Natural killer cell (primary cell): ENCODE data around the gene ZNF525. TPM values are rescaled to one million over a fixed set of nuclear protein-coding genes. Genes with fewer than 3 reads are reported as not detected.

ENCODE experiments used
- ATAC-seq, 3 donors: fragments of 150-1000 bp in 2 of 3; fragments of 200-7000 bp in 1 of 3; cut with Tn5 transposase; 1 replicate in 1 of 3; 2 replicates in 2 of 3; pipeline ENCODE4 v1.10.0; 2021; ENCODE audit warnings: mild to moderate bottlenecking in 2 of 3, moderate library complexity in 2 of 3
- DNase-seq, 2 donors: peaks; one replicate each; pipeline versions ENCODE4 v3.0.0 to v3.0.0-alpha.2; 2013 to 2021; ENCODE audit warnings: mixed read lengths in 1 of 2
- H3K27ac ChIP-seq: one replicate; pipeline ENCODE4 v1.5.1; 2013; ENCODE audit warnings: mild to moderate bottlenecking, low read length
- H3K27me3 ChIP-seq: one replicate; pipeline ENCODE4 v1.6.1; 2013; ENCODE audit warnings: low read length; ENCODE audit not compliant: control insufficient read depth, insufficient read depth
- H3K36me3 ChIP-seq: one replicate; pipeline ENCODE4 v1.6.1; 2013; ENCODE audit warnings: low read length; ENCODE audit not compliant: control insufficient read depth, insufficient read depth
- H3K4me1 ChIP-seq: one replicate; pipeline ENCODE4 v1.6.1; 2013; ENCODE audit warnings: low read length; ENCODE audit not compliant: control insufficient read depth, insufficient read depth
- H3K4me3 ChIP-seq: one replicate; pipeline ENCODE4 v1.5.1; 2013; ENCODE audit warnings: low read length
- H3K9me3 ChIP-seq: one replicate; pipeline ENCODE4 v1.6.1; 2013; ENCODE audit warnings: low read length; ENCODE audit not compliant: control insufficient read depth, insufficient read depth
- H3K27ac Mint-ChIP-seq, 2 donors: one replicate each; pipeline ENCODE4 v1.8.0; 2022; ENCODE audit warnings: mild to moderate bottlenecking in 2 of 2, mixed read lengths in 2 of 2, moderate library complexity in 1 of 2
- H3K27me3 Mint-ChIP-seq, 2 donors: one replicate each; pipeline ENCODE4 v1.8.0; 2022; ENCODE audit warnings: low read depth in 2 of 2, mixed read lengths in 2 of 2
- H3K36me3 Mint-ChIP-seq: one replicate; pipeline ENCODE4 v1.8.0; 2022; ENCODE audit warnings: mixed read lengths
- H3K4me1 Mint-ChIP-seq, 2 donors: one replicate each; pipeline ENCODE4 v1.8.0; 2022; ENCODE audit warnings: mixed read lengths in 2 of 2
- H3K4me3 Mint-ChIP-seq: one replicate; pipeline ENCODE4 v1.8.0; 2022; ENCODE audit warnings: mild to moderate bottlenecking, moderate library complexity, mixed read lengths
- H3K9me3 Mint-ChIP-seq, 2 donors: one replicate each; pipeline ENCODE4 v1.8.0; 2022; ENCODE audit warnings: mixed read lengths in 2 of 2
- WGBS: methylation state at CpG from one replicate; pipeline ENCODE4 v1.1.7; 2013; ENCODE audit warnings: missing lambda C conversion rate; ENCODE audit not compliant: insufficient coverage; 5-methylcytosine and 5-hydroxymethylcytosine counted together
- intact Hi-C: fragments of 100-400 bp; cut with micrococcal nuclease; formaldehyde crosslinking; loops from one replicate; pipeline ENCODE4 v1.14.2; 2022
- total RNA-seq, 4 donors: library from RNA; stranded (reverse); fragments of 120-200 nt in 1 of 4; gene quantifications; one replicate each; pipeline versions ENCODE4 v1.2.3 to v1.2.4, GENCODE V29; 2013 to 2022
- TF ChIP-seq, protein P1 (sequence below): fragments of 200-600 bp; IDR thresholded peaks from one replicate; pipeline ENCODE4 v1.8.0; 2022; ENCODE audit warnings: antibody characterized with exemption

Gene ZNF525
- total RNA-seq, 3 donors from 2014 or later (not counting 1 experiment from before 2014, with no cell fraction given): 20.7 to 27.0 (median 21.8) TPM

GRCh38 chr19:53374288-53374687, 8.8 kb downstream of the ZNF525 start:
- Histone ChIP-seq H3K9me3 (peaks cover 22% of the 10 kb centered on the region), H3K4me3 (no peak overlapping the region), H3K27me3 (no peaks in the 10 kb centered on the region), H3K27ac (no peak overlapping the region), H3K4me1 (no peaks in the 10 kb centered on the region), H3K36me3 (peaks cover 41% of the 10 kb centered on the region)
- Mint-ChIP-seq H3K36me3 (peaks cover 41% of the 10 kb centered on the region), H3K27ac (no peak overlapping the region), H3K4me3 (no peak overlapping the region), H3K4me1 (peaks cover 0 to 5% of the 10 kb centered on the region in 2 donors), H3K27me3 (no peaks in the 10 kb centered on the region), H3K9me3 (peaks cover 3 to 5% of the 10 kb centered on the region in 2 donors)
- TF ChIP-seq, protein P1, sequence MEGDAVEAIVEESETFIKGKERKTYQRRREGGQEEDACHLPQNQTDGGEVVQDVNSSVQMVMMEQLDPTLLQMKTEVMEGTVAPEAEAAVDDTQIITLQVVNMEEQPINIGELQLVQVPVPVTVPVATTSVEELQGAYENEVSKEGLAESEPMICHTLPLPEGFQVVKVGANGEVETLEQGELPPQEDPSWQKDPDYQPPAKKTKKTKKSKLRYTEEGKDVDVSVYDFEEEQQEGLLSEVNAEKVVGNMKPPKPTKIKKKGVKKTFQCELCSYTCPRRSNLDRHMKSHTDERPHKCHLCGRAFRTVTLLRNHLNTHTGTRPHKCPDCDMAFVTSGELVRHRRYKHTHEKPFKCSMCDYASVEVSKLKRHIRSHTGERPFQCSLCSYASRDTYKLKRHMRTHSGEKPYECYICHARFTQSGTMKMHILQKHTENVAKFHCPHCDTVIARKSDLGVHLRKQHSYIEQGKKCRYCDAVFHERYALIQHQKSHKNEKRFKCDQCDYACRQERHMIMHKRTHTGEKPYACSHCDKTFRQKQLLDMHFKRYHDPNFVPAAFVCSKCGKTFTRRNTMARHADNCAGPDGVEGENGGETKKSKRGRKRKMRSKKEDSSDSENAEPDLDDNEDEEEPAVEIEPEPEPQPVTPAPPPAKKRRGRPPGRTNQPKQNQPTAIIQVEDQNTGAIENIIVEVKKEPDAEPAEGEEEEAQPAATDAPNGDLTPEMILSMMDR: no peak
- no peak for DNase-seq
- intact Hi-C loops: no loop called here
- WGBS: 67% methylated on average over 3 of the region's 3 CpGs
- no peak for ATAC-seq

DNA sequence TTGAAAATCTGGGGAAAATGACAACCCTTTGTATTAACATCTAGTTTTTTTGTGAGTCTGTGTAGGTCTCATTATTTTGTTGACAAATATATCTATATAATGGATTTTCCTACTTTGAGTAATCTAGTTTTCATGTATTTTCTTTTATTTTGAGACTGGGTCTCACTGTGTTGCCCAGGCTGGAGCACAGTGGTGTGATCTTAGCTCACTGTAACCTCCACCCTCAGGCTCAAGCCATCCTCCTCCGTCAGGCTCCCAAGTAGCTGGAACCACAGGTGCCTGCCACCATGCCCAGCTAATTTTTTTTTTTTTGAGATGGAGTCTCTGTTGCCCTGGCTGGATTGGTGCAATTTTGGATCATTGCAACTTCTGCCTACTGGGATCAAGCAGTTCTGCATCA, 9.2 kb downstream of the ZNF525 start:
- TF ChIP-seq, protein P1: no peak
- Mint-ChIP-seq H3K27me3 (no peaks in the 10 kb centered on the region), H3K9me3 (peaks cover 3 to 7% of the 10 kb centered on the region in 2 donors), H3K4me1 (peaks cover 0 to 5% of the 10 kb centered on the region in 2 donors), H3K27ac (no peak overlapping the region), H3K4me3 (no peak overlapping the region), H3K36me3 (peaks cover 45% of the 10 kb centered on the region)
- peaks cover 26% of the 10 kb centered on the region for H3K9me3 ChIP-seq
- H3K27ac ChIP-seq: no peak overlapping the region
- peaks cover 45% of the 10 kb centered on the region for H3K36me3 ChIP-seq
- ATAC-seq (no peak), DNase-seq (no peak)
- 100% methylated on average over 1 of the region's 1 CpG for WGBS
- intact Hi-C loops: no loop called here
- H3K4me1 ChIP-seq: no peaks in the 10 kb centered on the region
- no peak overlapping the region for H3K4me3 ChIP-seq
- H3K27me3 ChIP-seq: no peaks in the 10 kb centered on the region

DNA sequence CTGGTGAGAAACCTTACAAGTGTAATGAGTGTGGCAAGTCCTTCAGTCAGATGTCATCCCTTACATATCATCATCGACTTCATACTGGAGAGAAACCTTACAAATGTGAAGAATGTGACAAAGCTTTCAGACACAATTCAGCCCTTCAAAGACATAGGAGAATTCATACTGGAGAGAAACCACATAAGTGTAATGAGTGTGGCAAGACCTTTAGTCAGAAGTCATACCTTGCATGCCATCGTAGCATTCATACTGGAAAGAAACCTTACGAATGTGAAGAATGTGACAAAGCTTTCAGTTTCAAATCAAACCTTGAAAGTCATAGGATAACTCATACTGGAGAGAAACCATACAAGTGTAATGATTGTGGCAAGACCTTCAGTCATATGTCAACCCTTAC, 15.9 kb downstream of the ZNF525 start:
- no peaks in the 10 kb centered on the region for H3K4me1 ChIP-seq
- TF ChIP-seq, protein P1: no peak
- H3K4me1 Mint-ChIP-seq: no peaks in the 10 kb centered on the region
- H3K27me3 ChIP-seq: no peaks in the 10 kb centered on the region
- H3K36me3 ChIP-seq: peaks cover 40% of the 10 kb centered on the region
- H3K27me3 Mint-ChIP-seq: no peaks in the 10 kb centered on the region
- H3K27ac Mint-ChIP-seq: no peak overlapping the region
- DNase-seq (no peak), ATAC-seq (no peak)
- no peak overlapping the region for H3K4me3 ChIP-seq
- H3K4me3 Mint-ChIP-seq: no peak overlapping the region
- H3K36me3 Mint-ChIP-seq: peaks cover 88% of the 10 kb centered on the region
- H3K27ac ChIP-seq: no peak overlapping the region
- intact Hi-C loops: no loop called here
- peaks cover 21 to 28% of the 10 kb centered on the region in 2 donors for H3K9me3 Mint-ChIP-seq
- H3K9me3 ChIP-seq: peaks cover 59% of the 10 kb centered on the region
- WGBS: 97% methylated on average over 2 of the region's 3 CpGs

DNA sequence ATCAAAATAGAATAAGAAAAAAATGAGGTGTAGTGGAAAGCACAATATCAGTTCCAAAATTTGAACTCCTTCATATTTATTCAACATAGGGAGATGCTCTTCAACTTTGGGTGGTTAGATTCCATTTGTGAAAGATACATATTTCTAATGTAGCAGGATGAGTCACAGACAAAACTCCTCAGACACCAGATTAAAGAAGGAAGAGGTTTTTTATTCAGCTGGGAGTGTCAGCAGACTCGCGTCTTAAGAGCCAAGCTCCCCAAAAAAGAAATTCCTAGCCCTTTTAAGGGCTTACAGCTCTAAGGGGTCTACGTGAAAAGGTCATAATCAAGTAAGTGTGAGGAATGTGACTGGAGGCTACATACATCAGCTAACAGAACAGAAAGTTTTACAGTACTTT, 22.7 kb downstream of the ZNF525 start:
- no peaks in the 10 kb centered on the region for H3K27me3 Mint-ChIP-seq
- intact Hi-C loops: no loop called here
- 100% methylated on average over 2 of the region's 3 CpGs for WGBS
- ATAC-seq: no peak
- no peak overlapping the region for H3K4me3 ChIP-seq
- H3K36me3 ChIP-seq: no peaks in the 10 kb centered on the region
- H3K4me1 ChIP-seq: no peaks in the 10 kb centered on the region
- H3K4me3 Mint-ChIP-seq: no peak overlapping the region
- H3K4me1 Mint-ChIP-seq: peaks cover 0 to 3% of the 10 kb centered on the region in 2 donors
- no peak overlapping the region for H3K27ac Mint-ChIP-seq
- H3K9me3 ChIP-seq: peaks cover 65% of the 10 kb centered on the region
- peaks cover 37% of the 10 kb centered on the region for H3K36me3 Mint-ChIP-seq
- H3K27me3 ChIP-seq: no peaks in the 10 kb centered on the region
- peaks cover 6 to 20% of the 10 kb centered on the region in 2 donors for H3K9me3 Mint-ChIP-seq
- DNase-seq: no peak
- no peak overlapping the region for H3K27ac ChIP-seq
- TF ChIP-seq, protein P1: no peak
